Sciatic nerve (tissue), 2 donors: ENCODE measurements around the gene LCN15. TPM values are rescaled to one million over a fixed set of nuclear protein-coding genes. Genes with fewer than 3 reads are reported as not detected.
"Not testable (repeated sequence)": the region's sequence is repeated elsewhere in the genome, so short reads cannot be mapped to it uniquely, and the experiment has no call there.

Experiments used
- ATAC-seq: fragments of 200-7000 bp; cut with Tn5 transposase; one replicate; pipeline ENCODE4 v1.9.1; 2020; ENCODE audit warnings: mild to moderate bottlenecking, moderate library complexity
- DNase-seq: peaks from one replicate; pipeline ENCODE4 v3.0.0-alpha.2; 2020; ENCODE audit warnings: low spot score
- intact Hi-C: fragments of 100-400 bp; cut with DNase I; formaldehyde crosslinking; loops from one replicate; pipeline ENCODE4 v1.14.2; 2022
- total RNA-seq: library from RNA; stranded (reverse); fragmentation: NEBNext Ultra II Directional; extraction: Animal tissue kit (Norgen Biotek cat#: 25700); gene quantifications from one replicate; pipeline ENCODE4 v1.2.1, GENCODE V29; 2021
- donor health status: DM: no; HTN: no; CAD: no.
- donor health status: DM: no; HTN: no; CAD: no.

Gene LCN15
- total RNA-seq, 1 donor from 2014 or later = not detected

GRCh38 chr9:136784249-136784996 lies 20.1 kb upstream of the LCN15 start:
- DNase-seq (no peak), ATAC-seq (no peak)
- intact Hi-C loops = no loop called here

GRCh38 chr9:136782452-136782851 lies 18.1 kb upstream of the LCN15 start:
- DNase-seq (no peak), ATAC-seq (no peak)
- intact Hi-C loops = no loop called here

GRCh38 chr9:136779808-136780207 lies 15.5 kb upstream of the LCN15 start:
- intact Hi-C loops = no loop called here
- ATAC-seq = no peak

GRCh38 chr9:136777359-136777758 lies 13.0 kb upstream of the LCN15 start:
- intact Hi-C loops = no loop called here
- DNase-seq (no peak), ATAC-seq (no peak)

More at GRCh38 chr9:136779808-136780207, 15.5 kb upstream of the LCN15 start:
- DNase-seq = no peak

- ATAC-seq = no peak
- intact Hi-C loops = no loop called here
- no peak for DNase-seq
Measured at GRCh38 chr9:136776947-136777346, 12.6 kb upstream of the LCN15 start.

GRCh38 chr9:136775191-136775590 lies 10.9 kb upstream of the LCN15 start:
- DNase-seq (no peak), ATAC-seq (no peak)
- intact Hi-C loops = no loop called here

GRCh38 chr9:136774416-136775045 lies 10.2 kb upstream of the LCN15 start:
- ATAC-seq (no peak), DNase-seq (no peak)

GRCh38 chr9:136773386-136774044 lies 9.2 kb upstream of the LCN15 start:
- ATAC-seq (peak; percentile 52), DNase-seq (no peak)
- intact Hi-C loops = no loop called here

More at GRCh38 chr9:136774416-136775045, 10.2 kb upstream of the LCN15 start:
- intact Hi-C loops = no loop called here

GRCh38 chr9:136771907-136772415 lies 7.6 kb upstream of the LCN15 start:
- intact Hi-C loops = no loop called here
- ATAC-seq = no peak

GRCh38 chr9:136769710-136770191 lies 5.4 kb upstream of the LCN15 start:
- ATAC-seq (peak; percentile 35), DNase-seq (no peak)
- intact Hi-C loops = no loop called here

More at GRCh38 chr9:136771907-136772415, 7.6 kb upstream of the LCN15 start:
- DNase-seq = no peak

GRCh38 chr9:136766410-136767120 lies 2.2 kb upstream of the LCN15 start:
- intact Hi-C loops, DNase-seq, ATAC-seq: not testable (repeated sequence)

- ATAC-seq, DNase-seq, intact Hi-C loops: not testable (repeated sequence)
Measured at GRCh38 chr9:136765745-136766409, 1.6 kb upstream of the LCN15 start.

- ATAC-seq (no peak), DNase-seq (no peak)
- intact Hi-C loops = no loop called here
Measured at GRCh38 chr9:136765041-136765440, 723 bp upstream of the LCN15 start.

- ATAC-seq = no peak
- intact Hi-C loops = no loop called here
- DNase-seq = no peak
Measured at GRCh38 chr9:136763649-136764035, 676 bp downstream of the LCN15 start.

GRCh38 chr9:136762915-136763648 lies 1.2 kb downstream of the LCN15 start:
- intact Hi-C loops = no loop called here
- DNase-seq (no peak), ATAC-seq (peak; percentile 40)

- intact Hi-C loops = no loop called here
- no peak for ATAC-seq
- no peak for DNase-seq
Measured at GRCh38 chr9:136762221-136762691, 2.1 kb downstream of the LCN15 start.

- ATAC-seq (no peak), DNase-seq (no peak)
- intact Hi-C loops = no loop called here
Measured at GRCh38 chr9:136761545-136761981, 2.8 kb downstream of the LCN15 start.
